ENCODE results near the gene MRPL52.

- TF ChIP-seq SUZ12 (IDR thresholded peaks at IDR 0.05; ENCODE audit: extremely low read depth, insufficient read depth, insufficient read length) (no peak), YY1 (IDR thresholded peaks at IDR 0.05; ENCODE audit: insufficient read depth, insufficient read length) (no peak), ZNF274 (IDR thresholded peaks at IDR 0.05; ENCODE audit: low read depth, low read length) (no peak)
Observed at GRCh38 chr14:22800346-22800745, 29.3 kb upstream of the MRPL52 start.
